Progenitor cell of endocrine pancreas (in vitro differentiated cells): ENCODE data around the gene AK8. TPM values are rescaled to one million over a fixed set of nuclear protein-coding genes. Genes with fewer than 3 reads are reported as not detected.

ENCODE experiments used
- DNase-seq: peaks from one replicate; pipeline ENCODE4 v3.0.0; 2021; ENCODE audit warnings: low spot score; ENCODE audit not compliant: unreplicated experiment
- H3K27ac Mint-ChIP-seq: 2 replicates; pipeline ENCODE4 v1.8.0; 2021; ENCODE audit warnings: mild to moderate bottlenecking, moderate library complexity, mixed read lengths
- H3K27me3 Mint-ChIP-seq: 2 replicates; pipeline ENCODE4 v1.8.0; 2021; ENCODE audit warnings: mixed read lengths
- H3K36me3 Mint-ChIP-seq: 2 replicates; pipeline ENCODE4 v1.8.0; 2022; ENCODE audit warnings: mixed read lengths; ENCODE audit not compliant: insufficient read depth
- H3K4me1 Mint-ChIP-seq: 2 replicates; pipeline ENCODE4 v1.8.0; 2021; ENCODE audit warnings: low read depth, mixed read lengths
- H3K4me3 Mint-ChIP-seq: 2 replicates; pipeline ENCODE4 v1.8.0; 2021; ENCODE audit warnings: low read depth, mild to moderate bottlenecking, moderate library complexity, mixed read lengths
- H3K9me3 Mint-ChIP-seq: 2 replicates; pipeline ENCODE4 v1.8.0; 2021; ENCODE audit warnings: low read depth, mixed read lengths
- total RNA-seq: library from RNA; stranded (reverse); gene quantifications from 2 replicates; pipeline ENCODE4 v1.2.1, GENCODE V29; 2021
- TF ChIP-seq, protein P1 (sequence below): fragments of 200-600 bp; sonication (generic); IDR thresholded peaks from one replicate; pipeline ENCODE4 v1.5.0; 2021; ENCODE audit warnings: antibody characterized with exemption, mild to moderate bottlenecking; ENCODE audit not compliant: unreplicated experiment

AK8 gene
- total RNA-seq, 1 donor from 2014 or later, result 1.9 TPM

DNA sequence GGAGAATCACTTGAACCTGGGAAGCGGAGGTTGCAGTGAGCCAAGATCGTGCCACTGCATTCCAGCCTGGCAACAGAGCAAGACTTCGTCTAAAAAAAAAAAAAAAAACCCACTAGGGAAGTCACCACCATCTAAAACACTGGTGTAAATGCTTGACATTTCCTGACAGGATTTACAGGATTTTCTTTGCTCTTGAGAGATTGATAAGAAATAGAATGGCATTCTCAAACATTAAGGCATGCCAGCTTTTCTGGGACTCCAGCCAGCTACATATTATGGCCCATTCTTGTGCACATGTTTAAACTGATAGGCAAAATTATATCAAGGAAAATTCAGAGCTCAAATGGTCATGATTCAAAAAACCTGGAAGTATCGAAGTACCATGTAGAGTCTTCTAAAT lies 179.1 kb downstream of the AK8 start:
- TF ChIP-seq, protein P1, sequence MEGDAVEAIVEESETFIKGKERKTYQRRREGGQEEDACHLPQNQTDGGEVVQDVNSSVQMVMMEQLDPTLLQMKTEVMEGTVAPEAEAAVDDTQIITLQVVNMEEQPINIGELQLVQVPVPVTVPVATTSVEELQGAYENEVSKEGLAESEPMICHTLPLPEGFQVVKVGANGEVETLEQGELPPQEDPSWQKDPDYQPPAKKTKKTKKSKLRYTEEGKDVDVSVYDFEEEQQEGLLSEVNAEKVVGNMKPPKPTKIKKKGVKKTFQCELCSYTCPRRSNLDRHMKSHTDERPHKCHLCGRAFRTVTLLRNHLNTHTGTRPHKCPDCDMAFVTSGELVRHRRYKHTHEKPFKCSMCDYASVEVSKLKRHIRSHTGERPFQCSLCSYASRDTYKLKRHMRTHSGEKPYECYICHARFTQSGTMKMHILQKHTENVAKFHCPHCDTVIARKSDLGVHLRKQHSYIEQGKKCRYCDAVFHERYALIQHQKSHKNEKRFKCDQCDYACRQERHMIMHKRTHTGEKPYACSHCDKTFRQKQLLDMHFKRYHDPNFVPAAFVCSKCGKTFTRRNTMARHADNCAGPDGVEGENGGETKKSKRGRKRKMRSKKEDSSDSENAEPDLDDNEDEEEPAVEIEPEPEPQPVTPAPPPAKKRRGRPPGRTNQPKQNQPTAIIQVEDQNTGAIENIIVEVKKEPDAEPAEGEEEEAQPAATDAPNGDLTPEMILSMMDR, result no peak
- Mint-ChIP-seq H3K4me1 (no peaks in the 10 kb centered on the region), H3K36me3 (peaks cover 3% of the 10 kb centered on the region), H3K27me3 (no peaks in the 10 kb centered on the region), H3K4me3 (no peak overlapping the region), H3K27ac (no peak overlapping the region), H3K9me3 (peaks cover 35% of the 10 kb centered on the region)
- DNase-seq, result no peak

DNA sequence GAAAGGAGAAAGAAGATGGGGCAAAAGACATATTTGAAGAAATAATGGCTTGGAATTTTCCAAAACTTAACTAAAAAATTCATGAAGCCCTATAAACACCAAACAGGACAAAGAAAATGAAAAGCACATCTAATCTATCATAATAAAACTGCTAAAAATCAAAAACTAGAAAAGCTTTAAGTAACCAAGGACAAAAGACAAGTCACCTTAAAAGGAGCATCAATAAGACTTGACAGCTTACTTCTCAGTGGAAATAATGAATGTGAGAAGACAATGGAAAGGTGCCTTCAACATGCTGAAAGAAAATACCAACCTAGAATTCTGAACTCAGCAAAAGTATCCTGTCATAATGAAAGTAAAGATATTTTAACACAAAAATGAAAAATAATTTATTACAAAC lies 180.9 kb downstream of the AK8 start:
- no peaks in the 10 kb centered on the region for H3K27me3 Mint-ChIP-seq
- H3K4me1 Mint-ChIP-seq, result no peaks in the 10 kb centered on the region
- no peak overlapping the region for H3K4me3 Mint-ChIP-seq
- peaks cover 5% of the 10 kb centered on the region for H3K36me3 Mint-ChIP-seq
- no peak for DNase-seq
- TF ChIP-seq, protein P1, result no peak
- H3K9me3 Mint-ChIP-seq, result peaks cover 32% of the 10 kb centered on the region
- H3K27ac Mint-ChIP-seq, result no peak overlapping the region

DNA sequence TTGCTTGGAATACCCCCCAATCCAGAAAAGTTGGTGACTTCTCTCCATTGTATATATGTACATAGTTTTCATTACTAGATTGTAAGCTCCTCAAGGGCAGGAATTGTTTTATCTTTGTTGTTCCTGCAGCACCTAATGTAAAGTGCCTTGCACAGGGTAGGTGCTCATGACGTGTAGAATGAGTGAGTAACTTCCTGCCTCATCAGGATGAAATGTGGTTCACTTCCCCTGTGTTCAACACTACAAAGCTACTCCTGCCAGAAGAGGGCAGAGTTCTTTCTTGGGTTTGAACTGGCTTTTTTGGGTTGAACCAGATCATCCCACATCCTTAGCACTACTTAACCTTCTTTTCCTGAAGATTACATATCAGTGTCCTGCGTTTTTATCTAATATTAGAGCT lies 183.9 kb downstream of the AK8 start:
- Mint-ChIP-seq H3K27ac (no peak overlapping the region), H3K9me3 (peaks cover 32% of the 10 kb centered on the region), H3K4me1 (no peaks in the 10 kb centered on the region), H3K36me3 (peaks cover 19% of the 10 kb centered on the region), H3K4me3 (no peak overlapping the region), H3K27me3 (no peaks in the 10 kb centered on the region)
- TF ChIP-seq, protein P1, result peak; percentile 11
- no peak for DNase-seq

DNA sequence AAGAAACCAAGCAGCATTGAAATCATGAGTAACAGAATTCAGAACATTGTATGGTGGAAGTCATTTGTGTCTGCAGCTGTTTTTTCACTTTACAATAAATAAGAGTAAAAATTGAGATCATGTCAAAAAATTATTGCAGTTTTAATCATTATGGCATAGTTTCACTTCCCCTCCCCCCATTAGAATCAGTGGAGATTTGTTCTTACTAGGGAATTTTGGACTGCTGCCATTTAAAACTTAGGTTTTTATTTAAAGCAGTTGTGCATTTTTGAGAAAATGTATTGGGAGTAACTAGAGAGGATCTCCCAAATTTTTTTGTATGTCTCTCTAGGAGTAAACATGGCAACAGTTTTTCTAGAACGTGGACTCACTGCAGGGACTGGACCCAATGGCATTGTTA lies 187.4 kb downstream of the AK8 start:
- Mint-ChIP-seq H3K4me1 (no peaks in the 10 kb centered on the region), H3K9me3 (peaks cover 7% of the 10 kb centered on the region), H3K36me3 (peaks cover 30% of the 10 kb centered on the region), H3K27me3 (no peaks in the 10 kb centered on the region), H3K4me3 (no peak overlapping the region), H3K27ac (no peak overlapping the region)
- TF ChIP-seq, protein P1, result no peak
- DNase-seq, result no peak

DNA sequence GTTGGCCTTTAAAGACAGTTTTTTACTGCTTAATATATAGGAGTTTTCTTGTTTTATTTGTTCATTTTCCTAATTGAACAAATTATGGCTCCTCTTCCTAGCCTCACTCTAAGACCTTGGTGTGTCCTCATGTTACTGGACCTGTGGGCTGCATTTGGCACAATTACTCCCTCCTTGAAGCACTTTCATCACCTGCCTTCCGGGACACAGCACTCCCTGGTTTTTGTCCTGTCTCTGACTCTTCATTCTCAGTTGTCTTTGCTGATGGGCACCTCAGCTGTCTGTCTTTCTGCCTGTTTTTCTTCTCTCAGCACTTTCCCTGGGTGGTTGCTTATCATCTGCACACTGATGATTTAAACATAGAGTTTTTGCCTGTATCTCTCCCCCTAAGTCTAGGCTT lies 194.2 kb downstream of the AK8 start:
- TF ChIP-seq, protein P1, result no peak
- no peaks in the 10 kb centered on the region for H3K4me1 Mint-ChIP-seq
- H3K27ac Mint-ChIP-seq, result no peak overlapping the region
- H3K9me3 Mint-ChIP-seq, result no peaks in the 10 kb centered on the region
- peaks cover 32% of the 10 kb centered on the region for H3K36me3 Mint-ChIP-seq
- H3K27me3 Mint-ChIP-seq, result no peaks in the 10 kb centered on the region
- no peak overlapping the region for H3K4me3 Mint-ChIP-seq
- DNase-seq, result no peak
